Measurements from ENCODE around the gene ZNF287.
"Not testable (repeated sequence)": the region's sequence is repeated elsewhere in the genome, so short reads cannot be mapped to it uniquely, and the experiment has no call there.

Gene ZNF287

GRCh38 chr17:16568541-16569357 lies at the start of gene ZNF287:
Gene ZNF287 (minus strand): TSS chr17:16569204. CDS start chr17:16567731, 1,473 bp downstream.
- DNase-seq, result peak; percentile 93

GRCh38 chr17:16617481-16618060 lies 48.6 kb upstream of the ZNF287 start:
- no peak for DNase-seq

- no peak for DNase-seq
Observed at GRCh38 chr17:16599537-16599936, 30.5 kb upstream of the ZNF287 start.

GRCh38 chr17:16593356-16594102 lies 24.5 kb upstream of the ZNF287 start:
- no peak for DNase-seq

GRCh38 chr17:16589097-16589969 lies 20.3 kb upstream of the ZNF287 start:
- DNase-seq, result peak; percentile 94

GRCh38 chr17:16585796-16586195 lies 16.8 kb upstream of the ZNF287 start:
- no peak for DNase-seq

GRCh38 chr17:16584273-16584995 lies 15.4 kb upstream of the ZNF287 start:
- DNase-seq, result peak; percentile 88

GRCh38 chr17:16583781-16584180 lies 14.8 kb upstream of the ZNF287 start:
- no peak for DNase-seq

GRCh38 chr17:16573466-16573865 lies 4.5 kb upstream of the ZNF287 start:
- no peak for DNase-seq

- no peak for DNase-seq
Observed at GRCh38 chr17:16569358-16569712, 331 bp upstream of the ZNF287 start.

- DNase-seq, result no peak
Observed at GRCh38 chr17:16552637-16553045, 16.4 kb downstream of the ZNF287 start.

- DNase-seq, result no peak
Observed at GRCh38 chr17:16551878-16552636, 16.9 kb downstream of the ZNF287 start.

- no peak for DNase-seq
Observed at GRCh38 chr17:16537130-16537458, 31.9 kb downstream of the ZNF287 start.

- no peak for DNase-seq
Observed at GRCh38 chr17:16534236-16534635, 34.8 kb downstream of the ZNF287 start.

GRCh38 chr17:16529906-16530305 lies 39.1 kb downstream of the ZNF287 start:
- no peak for DNase-seq

GRCh38 chr17:16527298-16527697 lies 41.7 kb downstream of the ZNF287 start:
- no peak for DNase-seq

- not testable (repeated sequence) for DNase-seq
Observed at GRCh38 chr17:16525556-16525955, 43.4 kb downstream of the ZNF287 start.

- peak; percentile 79 for DNase-seq
Observed at GRCh38 chr17:16521070-16521727, 47.8 kb downstream of the ZNF287 start.

GRCh38 chr17:16519021-16519420 lies 50.0 kb downstream of the ZNF287 start:
- no peak for DNase-seq

GRCh38 chr17:16517477-16517876 lies 51.5 kb downstream of the ZNF287 start:
- DNase-seq, result no peak

- no peak for DNase-seq
Observed at GRCh38 chr17:16516594-16517051, 52.4 kb downstream of the ZNF287 start.
